Nephron progenitor cell (in vitro differentiated cells): ENCODE data around the gene CXCL8.

Experiments
- DNase-seq: peaks from one replicate; pipeline ENCODE4 v3.0.0; 2021
- H3K27ac Mint-ChIP-seq: 2 replicates; pipeline ENCODE4 v1.8.0; 2021; ENCODE audit warnings: mild to moderate bottlenecking, moderate library complexity, mixed read lengths
- H3K27me3 Mint-ChIP-seq: 2 replicates; pipeline ENCODE4 v1.8.0; 2021; ENCODE audit warnings: mild to moderate bottlenecking, low read depth, mixed read lengths; ENCODE audit not compliant: poor library complexity
- H3K36me3 Mint-ChIP-seq: 2 replicates; pipeline ENCODE4 v1.8.0; 2021; ENCODE audit warnings: low read depth, mixed read lengths
- H3K4me1 Mint-ChIP-seq: 2 replicates; pipeline ENCODE4 v1.8.0; 2021; ENCODE audit warnings: mixed read lengths
- H3K4me3 Mint-ChIP-seq: 2 replicates; pipeline ENCODE4 v1.8.0; 2021; ENCODE audit warnings: mild to moderate bottlenecking, moderate library complexity, mixed read lengths
- H3K9me3 Mint-ChIP-seq: 2 replicates; pipeline ENCODE4 v1.8.0; 2021; ENCODE audit warnings: mild to moderate bottlenecking, moderate library complexity, mixed read lengths
- CTCF ChIP-seq: fragments of 200-600 bp; sonication (generic); IDR thresholded peaks from 2 replicates; pipeline ENCODE4 v1.5.0; 2021; ENCODE audit warnings: antibody characterized with exemption

CXCL8 gene

GRCh38 chr4:73727685-73728084 lies 12.7 kb upstream of the CXCL8 start:
- H3K27me3 Mint-ChIP-seq, result peaks cover 9% of the 10 kb centered on the region
- TF ChIP-seq CTCF, result no peak
- no peak for DNase-seq
- no peaks in the 10 kb centered on the region for H3K9me3 Mint-ChIP-seq
- no peaks in the 10 kb centered on the region for H3K36me3 Mint-ChIP-seq
- H3K4me1 Mint-ChIP-seq, result peaks cover 8% of the 10 kb centered on the region
- H3K4me3 Mint-ChIP-seq, result no peak overlapping the region
- no peak overlapping the region for H3K27ac Mint-ChIP-seq

- no peak for TF ChIP-seq CTCF
- peaks cover 9% of the 10 kb centered on the region for H3K27me3 Mint-ChIP-seq
- no peaks in the 10 kb centered on the region for H3K9me3 Mint-ChIP-seq
- H3K36me3 Mint-ChIP-seq, result no peaks in the 10 kb centered on the region
- DNase-seq, result no peak
- no peak overlapping the region for H3K4me3 Mint-ChIP-seq
- H3K27ac Mint-ChIP-seq, result no peak overlapping the region
- peaks cover 8% of the 10 kb centered on the region for H3K4me1 Mint-ChIP-seq
Observed at GRCh38 chr4:73728091-73728741, 12.2 kb upstream of the CXCL8 start.

DNA sequence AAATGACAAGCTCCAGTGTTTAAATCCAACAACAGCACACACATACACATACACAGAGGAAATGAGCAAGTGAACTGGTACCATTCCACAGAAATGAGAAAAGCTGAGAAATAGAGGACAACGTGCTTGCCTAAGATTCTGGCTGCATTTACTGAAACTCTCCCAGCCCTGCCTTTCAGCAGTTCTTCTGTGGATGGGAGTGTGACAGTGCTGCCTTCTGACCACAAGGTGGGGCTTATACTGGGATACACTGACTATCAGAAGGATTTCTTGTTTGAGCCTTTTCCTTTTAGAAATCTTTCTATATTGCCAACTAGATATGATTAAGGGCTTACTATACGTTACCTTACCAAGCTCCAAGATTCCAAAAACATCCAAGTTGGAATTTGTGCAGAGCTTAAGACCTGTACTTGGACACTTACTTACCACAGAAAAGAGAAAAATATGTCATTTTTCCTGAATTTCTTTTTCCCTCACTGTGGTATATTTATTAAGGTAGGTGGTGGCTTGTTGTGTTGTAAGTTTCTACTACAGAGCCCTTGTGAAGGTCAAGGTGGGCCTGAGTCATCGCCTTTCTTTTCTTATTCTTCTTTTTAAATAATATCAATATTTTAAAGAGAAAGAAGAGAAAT lies 10.7 kb upstream of the CXCL8 start:
- Mint-ChIP-seq H3K4me1 (peaks cover 8% of the 10 kb centered on the region), H3K27me3 (peaks cover 12% of the 10 kb centered on the region), H3K4me3 (no peak overlapping the region), H3K36me3 (no peaks in the 10 kb centered on the region), H3K27ac (no peak overlapping the region), H3K9me3 (no peaks in the 10 kb centered on the region)
- TF ChIP-seq CTCF, result peak; percentile 73
- DNase-seq, result peak; percentile 45

DNA sequence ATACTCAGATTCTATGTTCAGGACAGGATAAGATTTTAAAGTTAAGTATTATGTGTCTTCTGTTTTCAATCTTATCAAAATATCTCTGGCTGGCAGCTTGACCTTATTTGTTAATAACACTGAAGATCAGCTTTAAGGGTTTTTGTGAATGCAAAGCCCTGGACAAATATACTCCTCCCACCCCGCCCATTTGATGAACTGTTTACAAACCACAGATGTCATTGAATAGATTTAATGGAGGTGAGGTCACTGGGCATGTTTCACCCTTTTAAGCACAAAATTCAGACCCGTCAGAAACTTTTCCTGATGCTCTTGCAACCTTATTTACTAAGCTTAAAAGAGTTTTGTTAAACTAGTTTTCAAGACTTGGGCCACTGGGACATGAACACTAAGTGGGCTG lies 10.1 kb upstream of the CXCL8 start:
- Mint-ChIP-seq H3K36me3 (no peaks in the 10 kb centered on the region), H3K4me3 (no peak overlapping the region), H3K4me1 (peaks cover 8% of the 10 kb centered on the region), H3K27me3 (peaks cover 12% of the 10 kb centered on the region), H3K9me3 (no peaks in the 10 kb centered on the region), H3K27ac (no peak overlapping the region)
- no peak for TF ChIP-seq CTCF
- no peak for DNase-seq

- Mint-ChIP-seq H3K4me1 (peaks cover 8% of the 10 kb centered on the region), H3K36me3 (no peaks in the 10 kb centered on the region), H3K4me3 (no peak overlapping the region), H3K9me3 (no peaks in the 10 kb centered on the region), H3K27me3 (peaks cover 15% of the 10 kb centered on the region), H3K27ac (no peak overlapping the region)
- no peak for TF ChIP-seq CTCF
- no peak for DNase-seq
Observed at GRCh38 chr4:73730867-73731266, 9.5 kb upstream of the CXCL8 start.
